ENCODE measurements around the gene OPA3. TPM values are rescaled to one million over a fixed set of nuclear protein-coding genes. Genes with fewer than 3 reads are reported as not detected.
A peak's percentile ranks its signal among the peaks of the same experiment; 100 is the strongest.

The OPA3 gene
- total and polyA plus RNA-seq, 10 of the 15 experiments (the other 5 are each of a cell fraction or from before 2014, with no cell fraction given), result 2.2 to 24.3 (median 13.3) TPM

GRCh38 chr19:45508861-45509691 is 75.5 kb downstream of the OPA3 start:
- Histone ChIP-seq H2AFZ (ENCODE audit: control insufficient read depth, low read depth, low read length) (no peak overlapping the region; the same call in 1 of the 2 replicates), H3K27ac (ENCODE audit: control insufficient read depth, insufficient read depth) (peak overlapping the region; percentile 98), H3K4me1 (ENCODE audit: control insufficient read depth, insufficient read depth, low read length) (peaks cover 31% of the 10 kb centered on the region), H3K4me2 (ENCODE audit: control insufficient read depth, insufficient read depth) (peak overlapping the region; percentile 99), H4K20me1 (ENCODE audit: control insufficient read depth, insufficient read depth) (no peaks in the 10 kb centered on the region), H3K27me3 (replicated peaks in 1 of 2; ENCODE audit: control insufficient read depth in 2 of 2, insufficient read depth in 2 of 2, low read length in 1 of 2) (no peaks in the 10 kb centered on the region), H3K36me3 (ENCODE audit: control insufficient read depth in 2 of 2, insufficient read depth in 2 of 2, low read length in 1 of 2) (no peaks in the 10 kb centered on the region; a peak in 2 of 4 replicates), H3K79me2 (ENCODE audit: control insufficient read depth, insufficient read depth, low read length) (peaks cover 74% of the 10 kb centered on the region), H3K9ac (ENCODE audit: control insufficient read depth, insufficient read depth, low read length) (peak overlapping the region; percentile 98), H3K4me3 (peak overlapping the region; percentile 99), H3K9me3 (replicated peaks; ENCODE audit: control insufficient read depth, insufficient read depth, low read length) (no peaks in the 10 kb centered on the region; the same call in 2 of the 3 replicates)
- intact Hi-C loops (cut with micrococcal nuclease; ENCODE audit: unreplicated experiment) (loop anchor here (5.0 kb wide), 1 partner anchor 133 kb away; no protein-coding TSS in a partner anchor), in situ Hi-C loops (cut with MboI) (no loop called here)
- ChIA-PET CTCF (interaction anchor here (0.8 to 2.1 kb wide), 7 partner anchors 10 to 133 kb away, joined by 3 to 9 read pairs (median 4); no protein-coding TSS in a partner anchor), POLR2A (interaction anchor here (0.6 to 2.0 kb wide), 9 partner anchors 10 to 1985 kb away, joined by 3 to 14 read pairs (median 7); partner anchors contain the start of genes PPM1N and RTN2), RAD21 (ENCODE audit: unreplicated experiment) (interaction anchor here (0.6 to 1.7 kb wide), 5 partner anchors 8 to 384 kb away, joined by 3 to 5 read pairs (median 3); no protein-coding TSS in a partner anchor), SMC1A (ENCODE audit: uncharacterized antibody, unreplicated experiment) (interaction anchor here (0.9 to 1.2 kb wide), 3 partner anchors 49 to 133 kb away, joined by 4 to 6 read pairs (median 4); partner anchors contain the start of gene EML2)
- 0% methylated on average over 16 of the region's 28 CpGs for WGBS (ENCODE audit: insufficient coverage, insufficient replicate concordance, low lambda C conversion rate, missing lambda C conversion rate)
- peak; percentile 69 for DNase-seq (ENCODE audit: low read depth, low spot score)
- BruUV-seq (replicated peaks), result TSS peak; percentile 73
- peak; percentile 85 for FAIRE-seq
- peak; percentile 71 for ATAC-seq
- TF ChIP-seq DPF2 (IDR thresholded peaks at IDR 0.05) (peak; percentile 67; the same call in 1 of the 2 replicates), SMC3 (IDR thresholded peaks at IDR 0.05; ENCODE audit: borderline replicate concordance, low read length) (no peak), ETV6 (conservative IDR thresholded peaks at IDR 0.05 in 1 of 2, IDR thresholded peaks at IDR 0.05 in 1 of 2; ENCODE audit: borderline replicate concordance in 1 of 2, low read depth in 1 of 2) (peak in 1 of 2 experiments; percentile 83; a peak in 2 of 4 replicates), ZNF622 (IDR thresholded peaks at IDR 0.05) (no peak), PAX5 (IDR thresholded peaks at IDR 0.05; ENCODE audit: borderline replicate concordance, low read depth, low read length) (peak; percentile 81; the same call in 1 of the 2 replicates), RFX5 (IDR thresholded peaks at IDR 0.05; ENCODE audit: low read depth, low read length) (no peak)
- TF ChIP-seq, protein P1, sequence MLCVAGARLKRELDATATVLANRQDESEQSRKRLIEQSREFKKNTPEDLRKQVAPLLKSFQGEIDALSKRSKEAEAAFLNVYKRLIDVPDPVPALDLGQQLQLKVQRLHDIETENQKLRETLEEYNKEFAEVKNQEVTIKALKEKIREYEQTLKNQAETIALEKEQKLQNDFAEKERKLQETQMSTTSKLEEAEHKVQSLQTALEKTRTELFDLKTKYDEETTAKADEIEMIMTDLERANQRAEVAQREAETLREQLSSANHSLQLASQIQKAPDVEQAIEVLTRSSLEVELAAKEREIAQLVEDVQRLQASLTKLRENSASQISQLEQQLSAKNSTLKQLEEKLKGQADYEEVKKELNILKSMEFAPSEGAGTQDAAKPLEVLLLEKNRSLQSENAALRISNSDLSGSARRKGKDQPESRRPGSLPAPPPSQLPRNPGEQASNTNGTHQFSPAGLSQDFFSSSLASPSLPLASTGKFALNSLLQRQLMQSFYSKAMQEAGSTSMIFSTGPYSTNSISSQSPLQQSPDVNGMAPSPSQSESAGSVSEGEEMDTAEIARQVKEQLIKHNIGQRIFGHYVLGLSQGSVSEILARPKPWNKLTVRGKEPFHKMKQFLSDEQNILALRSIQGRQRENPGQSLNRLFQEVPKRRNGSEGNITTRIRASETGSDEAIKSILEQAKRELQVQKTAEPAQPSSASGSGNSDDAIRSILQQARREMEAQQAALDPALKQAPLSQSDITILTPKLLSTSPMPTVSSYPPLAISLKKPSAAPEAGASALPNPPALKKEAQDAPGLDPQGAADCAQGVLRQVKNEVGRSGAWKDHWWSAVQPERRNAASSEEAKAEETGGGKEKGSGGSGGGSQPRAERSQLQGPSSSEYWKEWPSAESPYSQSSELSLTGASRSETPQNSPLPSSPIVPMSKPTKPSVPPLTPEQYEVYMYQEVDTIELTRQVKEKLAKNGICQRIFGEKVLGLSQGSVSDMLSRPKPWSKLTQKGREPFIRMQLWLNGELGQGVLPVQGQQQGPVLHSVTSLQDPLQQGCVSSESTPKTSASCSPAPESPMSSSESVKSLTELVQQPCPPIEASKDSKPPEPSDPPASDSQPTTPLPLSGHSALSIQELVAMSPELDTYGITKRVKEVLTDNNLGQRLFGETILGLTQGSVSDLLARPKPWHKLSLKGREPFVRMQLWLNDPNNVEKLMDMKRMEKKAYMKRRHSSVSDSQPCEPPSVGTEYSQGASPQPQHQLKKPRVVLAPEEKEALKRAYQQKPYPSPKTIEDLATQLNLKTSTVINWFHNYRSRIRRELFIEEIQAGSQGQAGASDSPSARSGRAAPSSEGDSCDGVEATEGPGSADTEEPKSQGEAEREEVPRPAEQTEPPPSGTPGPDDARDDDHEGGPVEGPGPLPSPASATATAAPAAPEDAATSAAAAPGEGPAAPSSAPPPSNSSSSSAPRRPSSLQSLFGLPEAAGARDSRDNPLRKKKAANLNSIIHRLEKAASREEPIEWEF (IDR thresholded peaks at IDR 0.05; ENCODE audit: insufficient replicate concordance, low read depth, low read length), result no peak
- TF ChIP-seq, protein P2, sequence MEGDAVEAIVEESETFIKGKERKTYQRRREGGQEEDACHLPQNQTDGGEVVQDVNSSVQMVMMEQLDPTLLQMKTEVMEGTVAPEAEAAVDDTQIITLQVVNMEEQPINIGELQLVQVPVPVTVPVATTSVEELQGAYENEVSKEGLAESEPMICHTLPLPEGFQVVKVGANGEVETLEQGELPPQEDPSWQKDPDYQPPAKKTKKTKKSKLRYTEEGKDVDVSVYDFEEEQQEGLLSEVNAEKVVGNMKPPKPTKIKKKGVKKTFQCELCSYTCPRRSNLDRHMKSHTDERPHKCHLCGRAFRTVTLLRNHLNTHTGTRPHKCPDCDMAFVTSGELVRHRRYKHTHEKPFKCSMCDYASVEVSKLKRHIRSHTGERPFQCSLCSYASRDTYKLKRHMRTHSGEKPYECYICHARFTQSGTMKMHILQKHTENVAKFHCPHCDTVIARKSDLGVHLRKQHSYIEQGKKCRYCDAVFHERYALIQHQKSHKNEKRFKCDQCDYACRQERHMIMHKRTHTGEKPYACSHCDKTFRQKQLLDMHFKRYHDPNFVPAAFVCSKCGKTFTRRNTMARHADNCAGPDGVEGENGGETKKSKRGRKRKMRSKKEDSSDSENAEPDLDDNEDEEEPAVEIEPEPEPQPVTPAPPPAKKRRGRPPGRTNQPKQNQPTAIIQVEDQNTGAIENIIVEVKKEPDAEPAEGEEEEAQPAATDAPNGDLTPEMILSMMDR (IDR thresholded peaks at IDR 0.05 in 2 of 3, conservative IDR thresholded peaks at IDR 0.05 in 1 of 3; ENCODE audit: control insufficient read depth in 2 of 3, extremely low read depth in 1 of 3, insufficient read depth in 1 of 3, low read depth in 3 of 3, low read length in 3 of 3), result peak in 1 of 3 experiments; percentile 11; a peak in 1 of 6 replicates
- TF ChIP-seq, protein P3, sequence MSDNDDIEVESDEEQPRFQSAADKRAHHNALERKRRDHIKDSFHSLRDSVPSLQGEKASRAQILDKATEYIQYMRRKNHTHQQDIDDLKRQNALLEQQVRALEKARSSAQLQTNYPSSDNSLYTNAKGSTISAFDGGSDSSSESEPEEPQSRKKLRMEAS (IDR thresholded peaks at IDR 0.05; ENCODE audit: low read depth, low read length), result no peak
- TF ChIP-seq, protein P4, sequence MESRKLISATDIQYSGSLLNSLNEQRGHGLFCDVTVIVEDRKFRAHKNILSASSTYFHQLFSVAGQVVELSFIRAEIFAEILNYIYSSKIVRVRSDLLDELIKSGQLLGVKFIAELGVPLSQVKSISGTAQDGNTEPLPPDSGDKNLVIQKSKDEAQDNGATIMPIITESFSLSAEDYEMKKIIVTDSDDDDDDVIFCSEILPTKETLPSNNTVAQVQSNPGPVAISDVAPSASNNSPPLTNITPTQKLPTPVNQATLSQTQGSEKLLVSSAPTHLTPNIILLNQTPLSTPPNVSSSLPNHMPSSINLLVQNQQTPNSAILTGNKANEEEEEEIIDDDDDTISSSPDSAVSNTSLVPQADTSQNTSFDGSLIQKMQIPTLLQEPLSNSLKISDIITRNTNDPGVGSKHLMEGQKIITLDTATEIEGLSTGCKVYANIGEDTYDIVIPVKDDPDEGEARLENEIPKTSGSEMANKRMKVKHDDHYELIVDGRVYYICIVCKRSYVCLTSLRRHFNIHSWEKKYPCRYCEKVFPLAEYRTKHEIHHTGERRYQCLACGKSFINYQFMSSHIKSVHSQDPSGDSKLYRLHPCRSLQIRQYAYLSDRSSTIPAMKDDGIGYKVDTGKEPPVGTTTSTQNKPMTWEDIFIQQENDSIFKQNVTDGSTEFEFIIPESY (IDR thresholded peaks at IDR 0.05), result no peak

Measured in GM12878 (cell line).